ENCODE results near the gene NRN1.
A peak's percentile ranks its signal among the peaks of the same experiment; 100 is the strongest.

NRN1 gene

GRCh38 chr6:6002005-6002847, 4.5 kb downstream of the NRN1 start:
- DNase-seq (ENCODE audit: low spot score), result no peak

DNA sequence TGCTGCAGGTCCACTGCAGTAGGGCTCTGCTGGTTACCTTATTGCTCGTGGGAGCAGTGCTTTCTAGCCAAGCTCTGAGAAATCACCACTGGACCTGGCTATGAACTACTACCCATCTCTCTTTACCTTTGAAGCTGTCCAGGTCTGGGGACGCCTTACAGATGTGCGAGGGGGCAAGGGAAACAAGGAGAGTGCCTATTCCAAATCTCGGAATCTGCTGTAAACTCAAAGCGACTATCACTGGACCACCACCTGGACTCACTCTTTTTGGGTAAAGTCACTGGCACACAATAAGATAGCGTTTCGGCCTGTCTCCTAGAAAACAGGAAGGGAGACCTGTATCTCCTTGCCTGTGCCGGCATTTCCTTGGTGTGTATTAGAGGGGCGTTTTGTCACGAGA, 5.3 kb downstream of the NRN1 start:
- no peak for DNase-seq (ENCODE audit: low spot score)

DNA sequence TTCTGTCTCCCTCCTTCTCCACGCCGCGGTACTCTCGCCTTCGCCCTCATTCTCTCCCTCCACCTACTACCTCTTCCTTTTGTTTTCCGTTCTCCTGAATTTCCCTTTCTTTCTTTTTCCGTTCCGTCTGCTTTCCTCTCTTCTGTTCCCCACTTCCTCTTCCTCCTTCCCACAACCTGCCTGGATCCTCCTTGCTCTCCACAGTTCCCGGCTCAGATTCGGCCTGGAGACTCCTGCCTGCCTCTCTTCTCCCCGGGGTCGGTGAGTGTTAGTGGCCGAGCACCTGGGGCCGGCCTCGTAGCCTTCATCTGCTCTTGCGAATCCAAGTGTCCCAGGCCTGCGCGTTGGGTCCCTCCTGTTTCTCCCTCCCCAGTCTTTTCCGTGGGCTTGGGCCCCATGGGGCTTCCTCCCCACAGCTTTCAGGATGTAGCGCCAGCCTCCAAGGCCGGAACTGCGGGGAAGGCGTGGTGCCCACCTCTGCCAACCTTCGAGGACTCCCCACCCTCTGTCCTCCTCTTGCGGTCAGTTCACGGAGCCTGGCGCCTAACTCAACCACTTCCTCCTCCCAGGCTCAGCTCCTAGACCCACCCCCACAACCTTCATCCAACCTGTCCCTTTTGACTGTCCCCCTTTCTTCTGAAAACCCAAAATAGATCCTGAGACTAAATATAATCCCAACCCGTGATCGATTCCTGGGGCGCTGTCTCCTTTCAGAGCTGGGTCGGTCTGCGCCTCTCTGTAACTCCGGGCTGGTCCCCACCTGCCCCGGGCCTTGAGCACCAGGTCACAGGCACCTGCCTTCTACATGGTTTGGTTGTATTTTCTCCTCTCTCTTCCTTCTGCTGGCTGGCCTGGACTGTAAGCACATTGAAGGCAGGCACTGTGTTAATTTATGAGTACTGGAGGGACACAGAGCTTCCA, 6.8 kb downstream of the NRN1 start:
- DNase-seq (ENCODE audit: low spot score), result no peak

GRCh38 chr6:5998711-5999687, 7.7 kb downstream of the NRN1 start:
- DNase-seq (ENCODE audit: low spot score), result no peak

DNA sequence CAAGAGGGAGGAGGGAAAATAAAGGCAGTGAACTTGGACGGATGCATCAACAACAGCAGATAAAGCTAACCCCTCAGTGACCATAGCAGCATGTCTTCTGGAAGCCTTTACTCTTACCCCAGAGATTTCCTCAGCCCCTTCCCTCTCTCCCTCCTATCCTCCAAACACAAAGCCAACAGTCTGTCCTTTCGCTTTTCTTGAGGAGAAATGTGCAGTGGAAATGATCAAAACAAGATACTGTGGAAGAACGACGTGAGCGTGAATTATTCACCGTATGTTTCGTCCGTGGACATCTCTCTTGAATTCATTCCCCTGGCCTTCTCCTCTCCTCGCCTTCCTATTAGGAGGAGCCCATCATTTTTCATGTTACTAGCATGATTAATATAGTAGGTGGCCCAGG, 8.5 kb downstream of the NRN1 start:
- no peak for DNase-seq (ENCODE audit: low spot score)

DNA sequence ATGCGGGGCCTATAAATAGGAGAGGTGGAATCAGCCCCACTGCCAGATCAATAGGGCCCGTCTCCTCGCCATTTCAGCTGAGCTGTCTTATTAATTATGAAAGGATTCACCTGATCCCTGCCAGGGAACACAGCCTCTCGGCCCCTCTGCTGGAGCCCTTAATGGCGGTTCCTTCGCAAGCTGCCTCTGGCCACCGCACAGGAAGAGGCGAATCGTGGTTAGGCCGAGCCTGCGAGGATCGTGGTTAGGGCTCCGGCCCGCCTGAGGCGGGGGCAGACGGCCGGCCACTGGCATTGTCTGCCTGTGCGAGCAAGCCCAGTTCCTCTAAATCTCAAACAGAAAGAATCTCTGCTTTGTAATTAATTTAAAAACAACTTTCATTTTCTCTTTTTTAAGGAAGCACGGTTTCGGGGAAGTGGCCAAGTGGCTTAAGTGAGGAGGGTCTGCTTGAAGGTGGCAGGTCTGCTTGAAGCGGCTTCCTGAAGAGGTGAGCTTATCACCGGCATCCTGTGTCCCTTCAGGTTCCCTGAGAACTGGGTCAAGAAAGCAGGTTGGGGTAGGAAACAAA, 9.2 kb downstream of the NRN1 start:
- peak; percentile 53 for DNase-seq (ENCODE audit: low spot score)

- DNase-seq (ENCODE audit: low spot score), result peak; percentile 54
Measured at GRCh38 chr6:5996714-5997419, 9.9 kb downstream of the NRN1 start.

DNA sequence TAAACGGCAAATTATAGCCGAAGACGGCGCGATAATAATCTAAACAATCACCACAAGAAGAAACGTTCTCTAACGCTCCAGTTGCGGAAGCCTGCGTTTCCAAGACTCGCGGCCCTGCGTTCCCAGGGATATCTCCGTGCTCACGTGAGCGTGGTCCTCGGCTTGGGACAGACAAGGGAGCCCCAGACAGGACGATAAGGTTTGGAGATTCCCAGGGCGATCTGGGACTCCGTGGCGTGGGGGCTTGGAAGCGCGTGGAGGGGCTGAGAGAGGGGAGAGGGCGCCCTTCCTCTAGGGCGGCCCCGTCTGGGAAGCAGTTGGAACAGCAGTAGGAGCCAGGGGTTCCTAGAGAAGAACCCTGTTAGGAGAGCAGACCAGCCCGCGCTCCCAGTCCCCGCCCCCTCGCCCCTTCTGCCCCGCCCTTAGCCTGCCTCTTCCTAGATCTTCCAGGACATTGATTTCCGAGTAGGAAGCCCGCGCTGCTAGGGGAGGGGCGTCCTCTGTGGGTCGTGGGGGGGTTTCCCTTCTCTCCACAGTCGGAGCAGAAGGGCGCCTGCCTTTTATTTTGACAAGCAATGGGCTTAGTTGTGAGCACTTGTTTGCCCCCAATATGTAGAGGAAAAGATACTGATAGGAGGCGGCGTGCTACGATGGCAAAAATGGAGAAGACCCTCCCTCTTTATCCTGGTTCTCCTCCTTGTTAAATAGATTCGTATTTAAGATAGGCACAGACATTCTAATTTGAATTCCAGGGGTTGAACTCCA, 10.6 kb downstream of the NRN1 start:
- DNase-seq (ENCODE audit: low spot score), result peak; percentile 71

- no peak for DNase-seq (ENCODE audit: low spot score)
Measured at GRCh38 chr6:5995658-5995948, 11.1 kb downstream of the NRN1 start.

GRCh38 chr6:5994999-5995657, 11.6 kb downstream of the NRN1 start:
- no peak for DNase-seq (ENCODE audit: low spot score)

DNA sequence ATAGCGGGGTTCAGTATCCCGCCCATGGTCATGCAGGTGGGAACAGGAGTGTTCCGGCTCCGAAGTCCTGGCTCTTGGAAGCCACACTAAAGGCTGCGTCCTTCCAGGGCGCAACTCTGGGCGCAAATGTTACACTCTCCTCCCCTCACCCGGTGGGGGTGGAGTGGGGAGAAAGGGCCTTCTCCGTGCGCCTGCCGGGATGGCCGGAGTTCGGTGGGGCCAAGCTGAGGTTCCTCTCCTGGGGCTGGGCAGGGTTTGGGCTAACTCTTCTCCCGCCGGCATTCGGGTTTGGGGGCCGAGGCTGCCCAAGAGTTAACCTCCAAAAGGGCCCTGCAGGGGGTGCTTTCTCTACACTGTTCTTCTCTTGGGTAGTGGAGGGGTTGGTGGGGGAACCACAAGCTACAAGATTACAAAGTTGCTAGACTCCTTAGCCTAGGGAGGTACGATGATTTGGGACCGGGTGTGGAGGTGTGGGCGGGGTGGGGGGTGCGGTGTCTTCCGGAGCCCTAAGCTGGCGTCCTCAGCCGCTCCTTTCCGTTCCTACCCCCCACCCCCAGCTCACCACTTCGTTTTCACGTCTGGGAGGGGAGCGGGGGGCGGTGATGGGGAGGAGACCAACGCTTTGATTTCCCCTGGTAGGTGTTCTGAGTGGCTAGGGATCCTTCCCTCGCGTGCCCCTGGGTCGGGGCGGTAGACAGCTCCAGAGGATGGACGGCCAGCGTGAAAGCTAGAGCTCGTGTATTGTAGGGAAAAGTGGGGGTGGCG, 12.3 kb downstream of the NRN1 start:
- no peak for DNase-seq (ENCODE audit: low spot score)

DNA sequence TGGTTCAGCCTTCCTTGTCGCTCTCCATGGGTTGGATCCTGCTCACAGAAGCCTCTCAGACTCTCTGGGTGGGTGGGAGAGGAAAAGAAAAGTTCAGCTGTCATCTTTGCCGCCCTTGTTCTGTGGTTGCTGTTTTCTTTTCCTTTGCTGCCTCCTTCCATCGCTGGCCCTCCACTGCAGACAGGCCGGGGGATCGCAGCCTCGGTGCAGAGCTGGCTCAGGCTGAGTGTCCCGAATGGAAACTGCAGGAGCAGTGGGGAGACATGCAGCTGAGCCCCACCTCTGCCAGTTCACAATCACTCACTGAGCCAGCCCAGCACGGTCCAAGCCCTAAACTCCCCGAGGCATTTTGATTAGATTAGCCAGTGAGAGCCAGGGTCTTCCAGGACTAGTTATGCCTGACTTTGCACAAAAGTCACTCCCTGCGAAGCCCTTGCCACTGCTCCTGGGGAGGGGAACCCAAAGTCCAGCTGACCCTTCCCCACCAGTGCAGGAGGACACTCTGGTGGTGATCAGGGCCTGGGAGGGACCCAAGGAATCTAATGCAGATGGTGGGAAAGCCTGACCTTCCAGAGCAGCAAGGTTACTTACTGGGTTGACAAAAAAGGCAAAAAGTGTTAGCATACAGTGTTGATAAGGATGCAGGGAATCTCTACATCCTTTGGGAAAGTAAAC, 14.0 kb downstream of the NRN1 start:
- DNase-seq (ENCODE audit: low spot score), result no peak

DNA sequence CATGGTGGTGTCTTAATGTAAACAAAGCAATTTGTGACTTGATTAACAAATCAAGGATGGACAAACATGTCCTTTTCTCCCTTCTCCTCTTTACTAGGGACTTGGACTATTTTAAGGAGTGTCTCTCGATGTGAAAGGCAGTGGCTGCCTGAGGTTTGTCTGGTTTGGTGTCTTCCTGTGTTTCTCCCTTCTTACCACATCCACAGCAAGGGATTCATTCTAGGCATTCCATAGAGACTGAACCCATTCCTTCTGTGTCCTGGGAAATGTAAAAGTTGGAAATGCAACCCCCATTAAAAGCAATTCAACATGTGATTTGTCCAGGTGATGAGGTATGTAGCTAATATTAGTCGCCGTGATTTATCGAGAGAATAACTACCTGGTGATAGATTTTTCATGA, 15.9 kb downstream of the NRN1 start:
- DNase-seq (ENCODE audit: low spot score), result no peak

- no peak for DNase-seq (ENCODE audit: low spot score)
Measured at GRCh38 chr6:5989141-5989723, 17.5 kb downstream of the NRN1 start.

GRCh38 chr6:5986861-5987260, 19.9 kb downstream of the NRN1 start:
- DNase-seq (ENCODE audit: low spot score), result no peak

GRCh38 chr6:5984150-5985089, 22.3 kb downstream of the NRN1 start:
- DNase-seq (ENCODE audit: low spot score), result no peak

Data from HuH-7 (cell line).